Measurements from ENCODE around the gene RFX3. TPM values are rescaled to one million over a fixed set of nuclear protein-coding genes. Genes with fewer than 3 reads are reported as not detected.
"Not testable (repeated sequence)": the region's sequence is repeated elsewhere in the genome, so short reads cannot be mapped to it uniquely, and the experiment has no call there.

The RFX3 gene
- total RNA-seq, 8 experiments from 2014 or later: 2.1 to 37.1 (median 20.8) TPM

GRCh38 chr9:3343671-3344070, 182.1 kb downstream of the RFX3 start:
- H3K4me3 ChIP-seq: no peak overlapping the region

GRCh38 chr9:3342159-3342777, 183.5 kb downstream of the RFX3 start:
- WGBS, 10 experiments: 61 to 100% (median 97%) methylated on average over 1 to 2 of the region's 2 CpGs; no CpG with 5 or more reads in 2 of the 10 experiments
- no peak for ATAC-seq (replicated peaks in 6 of 8)
- Histone ChIP-seq H3K4me1 (replicated peaks in 1 of 2) (peaks cover 0 to 3% of the 10 kb centered on the region in 2 donors), H3K27ac (no peak overlapping the region), H3K4me3 (no peak overlapping the region)
- in situ Hi-C loops (cut with MboI; ENCODE audit: low pct_unique_long_range_greater_than_20kb in 2 of 9, low sequenced_read_pairs in 9 of 9, unreplicated experiment in 9 of 9): loop anchor here in 1 of 9 experiments (25.0 kb wide), 1 partner anchor 95 kb away; no protein-coding TSS in a partner anchor

More at GRCh38 chr9:3343671-3344070, 182.1 kb downstream of the RFX3 start:
- ATAC-seq (replicated peaks in 6 of 8): no peak
- in situ Hi-C loops (cut with MboI; ENCODE audit: low pct_unique_long_range_greater_than_20kb in 2 of 9, low sequenced_read_pairs in 9 of 9, unreplicated experiment in 9 of 9): loop anchor here in 1 of 9 experiments (25.0 kb wide), 1 partner anchor 94 kb away; no protein-coding TSS in a partner anchor
- no peak overlapping the region for H3K27ac ChIP-seq
- peaks cover 0 to 3% of the 10 kb centered on the region in 2 donors for H3K4me1 ChIP-seq (replicated peaks in 1 of 2)

GRCh38 chr9:3337515-3338225, 188.1 kb downstream of the RFX3 start:
- in situ Hi-C loops (cut with MboI; ENCODE audit: low pct_unique_long_range_greater_than_20kb in 2 of 9, low sequenced_read_pairs in 9 of 9, unreplicated experiment in 9 of 9): loop anchor here in 1 of 9 experiments (25.0 kb wide), 1 partner anchor 100 kb away; no protein-coding TSS in a partner anchor
- Histone ChIP-seq H3K4me3 (no peak overlapping the region), H3K27ac (no peak overlapping the region), H3K4me1 (replicated peaks in 1 of 2) (no peaks in the 10 kb centered on the region)
- WGBS, 10 experiments: 17 to 100% (median 61%) methylated on average over 1 to 3 of the region's 3 CpGs
- ATAC-seq (replicated peaks in 6 of 8): peak; percentile 49 to 98 (median 90)

GRCh38 chr9:3336951-3337350, 188.8 kb downstream of the RFX3 start:
- Histone ChIP-seq H3K4me1 (replicated peaks in 1 of 2) (no peaks in the 10 kb centered on the region), H3K4me3 (no peak overlapping the region), H3K27ac (no peak overlapping the region)
- ATAC-seq (replicated peaks in 6 of 8): peak in 1 of 8 experiments; percentile 36
- 76 to 100% (median 93%) methylated on average over 1 to 3 of the region's 3 CpGs; no CpG with 5 or more reads in 1 of the 10 experiments for WGBS, 10 experiments
- in situ Hi-C loops (cut with MboI; ENCODE audit: low pct_unique_long_range_greater_than_20kb in 2 of 9, low sequenced_read_pairs in 9 of 9, unreplicated experiment in 9 of 9): loop anchor here in 1 of 9 experiments (25.0 kb wide), 1 partner anchor 100 kb away; no protein-coding TSS in a partner anchor

GRCh38 chr9:3332802-3333201, 193.0 kb downstream of the RFX3 start:
- 75 to 100% (median 85%) methylated on average over 1 to 2 of the region's 2 CpGs for WGBS, 10 experiments
- ATAC-seq (replicated peaks in 6 of 8): no peak
- Histone ChIP-seq H3K27ac (no peak overlapping the region), H3K4me3 (no peak overlapping the region), H3K4me1 (replicated peaks in 1 of 2) (no peaks in the 10 kb centered on the region)
- in situ Hi-C loops (cut with MboI; ENCODE audit: low pct_unique_long_range_greater_than_20kb in 2 of 9, low sequenced_read_pairs in 9 of 9, unreplicated experiment in 9 of 9): loop anchor here in 1 of 9 experiments (25.0 kb wide), 1 partner anchor 104 kb away; no protein-coding TSS in a partner anchor

- Histone ChIP-seq H3K4me3 (no peak overlapping the region), H3K27ac (no peak overlapping the region), H3K4me1 (replicated peaks in 1 of 2) (no peaks in the 10 kb centered on the region)
- in situ Hi-C loops (cut with MboI; ENCODE audit: low pct_unique_long_range_greater_than_20kb in 2 of 9, low sequenced_read_pairs in 9 of 9, unreplicated experiment in 9 of 9): loop anchor here in 1 of 9 experiments (25.0 kb wide), 1 partner anchor 106 kb away; no protein-coding TSS in a partner anchor
- 67 to 100% (median 79%) methylated on average over 1 to 2 of the region's 2 CpGs; no CpG with 5 or more reads in 1 of the 10 experiments for WGBS, 10 experiments
- peak in 3 of 8 experiments; percentile 30 to 43 (median 32) for ATAC-seq (replicated peaks in 6 of 8)
Observed at GRCh38 chr9:3331801-3332200, 194.0 kb downstream of the RFX3 start.

- no peak for ATAC-seq (replicated peaks in 6 of 8)
- H3K27ac ChIP-seq: no peak overlapping the region
Observed at GRCh38 chr9:3330792-3331420, 194.9 kb downstream of the RFX3 start.

GRCh38 chr9:3329361-3329760, 196.4 kb downstream of the RFX3 start:
- Histone ChIP-seq H3K4me3 (no peak overlapping the region), H3K27ac (no peak overlapping the region), H3K4me1 (replicated peaks in 1 of 2) (no peaks in the 10 kb centered on the region)
- peak in 1 of 8 experiments; percentile 50 for ATAC-seq (replicated peaks in 6 of 8)
- 14 to 100% (median 84%) methylated on average over 1 to 2 of the region's 2 CpGs for WGBS, 10 experiments
- in situ Hi-C loops (cut with MboI; ENCODE audit: low pct_unique_long_range_greater_than_20kb in 2 of 9, low sequenced_read_pairs in 9 of 9, unreplicated experiment in 9 of 9): loop anchor here in 1 of 9 experiments (25.0 kb wide), 1 partner anchor 108 kb away; no protein-coding TSS in a partner anchor

More at GRCh38 chr9:3330792-3331420, 194.9 kb downstream of the RFX3 start:
- in situ Hi-C loops (cut with MboI; ENCODE audit: low pct_unique_long_range_greater_than_20kb in 2 of 9, low sequenced_read_pairs in 9 of 9, unreplicated experiment in 9 of 9): loop anchor here in 1 of 9 experiments (25.0 kb wide), 1 partner anchor 106 kb away; no protein-coding TSS in a partner anchor
- Histone ChIP-seq H3K4me3 (no peak overlapping the region), H3K4me1 (replicated peaks in 1 of 2) (no peaks in the 10 kb centered on the region)

- no peak for ATAC-seq (replicated peaks in 6 of 8)
- Histone ChIP-seq H3K27ac (no peak overlapping the region), H3K4me1 (replicated peaks in 1 of 2) (no peaks in the 10 kb centered on the region), H3K4me3 (no peak overlapping the region)
- in situ Hi-C loops (cut with MboI; ENCODE audit: low pct_unique_long_range_greater_than_20kb in 2 of 9, low sequenced_read_pairs in 9 of 9, unreplicated experiment in 9 of 9): no loop called here
- 0 to 100% (median 67%) methylated on average over 1 to 2 of the region's 2 CpGs; no CpG with 5 or more reads in 1 of the 10 experiments for WGBS, 10 experiments
Observed at GRCh38 chr9:3323714-3324113, 202.1 kb downstream of the RFX3 start.

GRCh38 chr9:3321186-3321585, 204.6 kb downstream of the RFX3 start:
- in situ Hi-C loops (cut with MboI; ENCODE audit: low pct_unique_long_range_greater_than_20kb in 2 of 9, low sequenced_read_pairs in 9 of 9, unreplicated experiment in 9 of 9): no loop called here
- 50 to 100% (median 94%) methylated on average over 1 to 4 of the region's 4 CpGs for WGBS, 10 experiments
- ATAC-seq (replicated peaks in 6 of 8): no peak
- H3K4me1 ChIP-seq (replicated peaks in 1 of 2): no peaks in the 10 kb centered on the region
- H3K27ac ChIP-seq: no peak overlapping the region
- H3K4me3 ChIP-seq: no peak overlapping the region

GRCh38 chr9:3312595-3312994, 213.2 kb downstream of the RFX3 start:
- ATAC-seq (replicated peaks in 6 of 8); H3K27ac ChIP-seq; in situ Hi-C loops (cut with MboI; ENCODE audit: low pct_unique_long_range_greater_than_20kb in 2 of 9, low sequenced_read_pairs in 9 of 9, unreplicated experiment in 9 of 9); H3K4me3 ChIP-seq; H3K4me1 ChIP-seq (replicated peaks in 1 of 2): not testable (repeated sequence)
- 50 to 100% (median 94%) methylated on average over 1 to 6 of the region's 9 CpGs; no CpG with 5 or more reads in 4 of the 10 experiments for WGBS, 10 experiments

- Histone ChIP-seq H3K4me3 (no peak overlapping the region), H3K27ac (no peak overlapping the region), H3K4me1 (replicated peaks in 1 of 2) (peaks cover 0 to 5% of the 10 kb centered on the region in 2 donors)
- in situ Hi-C loops (cut with MboI; ENCODE audit: low pct_unique_long_range_greater_than_20kb in 2 of 9, low sequenced_read_pairs in 9 of 9, unreplicated experiment in 9 of 9): no loop called here
- WGBS, 10 experiments: 84 to 100% (median 100%) methylated on average over 1 to 2 of the region's 2 CpGs; no CpG with 5 or more reads in 1 of the 10 experiments
- peak in 1 of 8 experiments; percentile 63 for ATAC-seq (replicated peaks in 6 of 8)
Observed at GRCh38 chr9:3308609-3309008, 217.2 kb downstream of the RFX3 start.

GRCh38 chr9:3304388-3304787, 221.4 kb downstream of the RFX3 start:
- 100% methylated on average over 1 of the region's 1 CpG; no CpG with 5 or more reads in 7 of the 10 experiments for WGBS, 10 experiments
- H3K27ac ChIP-seq; H3K4me1 ChIP-seq (replicated peaks in 1 of 2); in situ Hi-C loops (cut with MboI; ENCODE audit: low pct_unique_long_range_greater_than_20kb in 2 of 9, low sequenced_read_pairs in 9 of 9, unreplicated experiment in 9 of 9); ATAC-seq (replicated peaks in 6 of 8); H3K4me3 ChIP-seq: not testable (repeated sequence)
